GM18858 (cell line): ENCODE results near the gene FLT1.

ENCODE experiments used
- ATAC-seq: cut with Tn5 transposase; IDR thresholded peaks from one replicate; pipeline ENCODE4 v1.9.1; 2021; ENCODE audit not compliant: unreplicated experiment

The FLT1 gene, protein sequence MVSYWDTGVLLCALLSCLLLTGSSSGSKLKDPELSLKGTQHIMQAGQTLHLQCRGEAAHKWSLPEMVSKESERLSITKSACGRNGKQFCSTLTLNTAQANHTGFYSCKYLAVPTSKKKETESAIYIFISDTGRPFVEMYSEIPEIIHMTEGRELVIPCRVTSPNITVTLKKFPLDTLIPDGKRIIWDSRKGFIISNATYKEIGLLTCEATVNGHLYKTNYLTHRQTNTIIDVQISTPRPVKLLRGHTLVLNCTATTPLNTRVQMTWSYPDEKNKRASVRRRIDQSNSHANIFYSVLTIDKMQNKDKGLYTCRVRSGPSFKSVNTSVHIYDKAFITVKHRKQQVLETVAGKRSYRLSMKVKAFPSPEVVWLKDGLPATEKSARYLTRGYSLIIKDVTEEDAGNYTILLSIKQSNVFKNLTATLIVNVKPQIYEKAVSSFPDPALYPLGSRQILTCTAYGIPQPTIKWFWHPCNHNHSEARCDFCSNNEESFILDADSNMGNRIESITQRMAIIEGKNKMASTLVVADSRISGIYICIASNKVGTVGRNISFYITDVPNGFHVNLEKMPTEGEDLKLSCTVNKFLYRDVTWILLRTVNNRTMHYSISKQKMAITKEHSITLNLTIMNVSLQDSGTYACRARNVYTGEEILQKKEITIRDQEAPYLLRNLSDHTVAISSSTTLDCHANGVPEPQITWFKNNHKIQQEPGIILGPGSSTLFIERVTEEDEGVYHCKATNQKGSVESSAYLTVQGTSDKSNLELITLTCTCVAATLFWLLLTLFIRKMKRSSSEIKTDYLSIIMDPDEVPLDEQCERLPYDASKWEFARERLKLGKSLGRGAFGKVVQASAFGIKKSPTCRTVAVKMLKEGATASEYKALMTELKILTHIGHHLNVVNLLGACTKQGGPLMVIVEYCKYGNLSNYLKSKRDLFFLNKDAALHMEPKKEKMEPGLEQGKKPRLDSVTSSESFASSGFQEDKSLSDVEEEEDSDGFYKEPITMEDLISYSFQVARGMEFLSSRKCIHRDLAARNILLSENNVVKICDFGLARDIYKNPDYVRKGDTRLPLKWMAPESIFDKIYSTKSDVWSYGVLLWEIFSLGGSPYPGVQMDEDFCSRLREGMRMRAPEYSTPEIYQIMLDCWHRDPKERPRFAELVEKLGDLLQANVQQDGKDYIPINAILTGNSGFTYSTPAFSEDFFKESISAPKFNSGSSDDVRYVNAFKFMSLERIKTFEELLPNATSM (N-terminal part only)

DNA sequence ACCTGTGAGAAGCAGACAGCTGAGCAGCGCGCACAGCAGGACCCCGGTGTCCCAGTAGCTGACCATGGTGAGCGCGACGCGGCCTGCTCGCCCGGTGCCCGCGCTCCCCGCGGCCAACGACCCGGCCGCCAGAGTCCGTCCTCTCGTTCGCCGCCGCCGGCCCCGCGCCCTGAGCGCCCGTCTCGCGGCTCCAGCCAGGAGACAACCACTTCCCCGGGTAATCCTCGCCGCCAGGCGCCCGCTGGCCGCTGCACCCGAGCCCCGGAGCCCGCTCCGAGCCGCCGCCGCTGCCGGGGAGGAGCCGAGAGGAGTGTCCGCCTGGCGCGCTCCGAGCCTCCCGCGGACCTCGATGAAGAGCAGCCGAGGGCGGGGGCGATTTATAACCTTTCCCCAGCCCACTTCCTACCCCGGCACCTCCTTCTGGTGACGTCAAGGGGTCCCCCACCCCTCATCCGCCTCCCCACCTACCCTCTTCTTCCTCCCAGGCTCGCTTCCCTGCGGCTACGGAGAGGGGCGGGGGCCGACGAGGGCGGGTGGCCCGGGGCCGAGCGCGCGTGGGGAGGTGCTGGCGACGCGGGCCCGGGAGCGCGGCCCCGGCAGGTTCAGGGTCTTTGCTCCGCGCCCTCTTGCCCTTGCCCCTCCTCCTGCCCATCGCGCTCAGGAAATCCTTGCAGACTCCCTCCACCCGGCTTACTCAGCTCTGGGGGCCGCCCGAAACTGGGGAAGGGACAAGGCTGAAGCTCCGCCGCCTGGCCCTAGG lies at the start of gene FLT1:
Gene FLT1, minus strand, starts transcription at position 351 of the 760 bp plus-strand sequence. Its CDS starts 285 bp downstream, at position 66.
- no peak for ATAC-seq

DNA sequence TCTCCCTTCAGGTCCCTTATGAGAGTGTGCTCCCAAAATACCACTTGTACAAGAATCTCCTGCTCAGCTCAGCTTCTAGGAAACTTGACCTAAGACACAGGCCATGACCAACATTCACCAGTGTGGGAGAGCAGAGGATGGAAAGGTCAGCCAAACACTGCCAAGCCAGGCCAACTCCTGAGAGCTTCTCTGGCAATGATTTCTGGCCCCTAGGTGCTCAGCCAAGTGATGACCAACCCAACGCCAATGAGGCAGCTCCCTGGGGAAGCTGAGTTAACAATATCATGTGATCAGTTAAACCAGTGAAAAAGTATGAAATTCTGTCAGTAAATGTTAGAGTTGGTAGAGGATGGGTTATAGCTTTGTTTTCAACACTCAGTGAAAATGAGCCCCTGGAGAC lies 49.1 kb upstream of the FLT1 start:
- ATAC-seq = no peak

DNA sequence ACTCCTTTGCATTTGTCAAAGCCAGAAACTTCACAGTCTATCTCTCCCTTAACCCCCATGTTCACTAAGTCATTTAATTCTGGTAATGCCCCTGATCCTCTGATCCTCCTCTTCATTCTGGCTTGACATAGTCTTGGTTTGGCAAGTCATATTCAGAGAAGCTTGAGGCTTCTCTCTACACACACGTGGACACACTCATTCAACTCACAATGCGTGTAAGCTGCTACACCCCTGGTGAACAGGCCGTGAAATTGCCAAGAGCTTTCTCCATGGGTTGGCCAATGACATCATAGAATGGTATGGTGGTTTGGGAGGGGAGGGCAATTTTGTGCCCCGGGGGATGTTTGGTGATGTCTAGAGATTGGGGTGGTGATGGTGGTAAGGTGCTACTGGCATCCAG lies 47.9 kb upstream of the FLT1 start:
- no peak for ATAC-seq

DNA sequence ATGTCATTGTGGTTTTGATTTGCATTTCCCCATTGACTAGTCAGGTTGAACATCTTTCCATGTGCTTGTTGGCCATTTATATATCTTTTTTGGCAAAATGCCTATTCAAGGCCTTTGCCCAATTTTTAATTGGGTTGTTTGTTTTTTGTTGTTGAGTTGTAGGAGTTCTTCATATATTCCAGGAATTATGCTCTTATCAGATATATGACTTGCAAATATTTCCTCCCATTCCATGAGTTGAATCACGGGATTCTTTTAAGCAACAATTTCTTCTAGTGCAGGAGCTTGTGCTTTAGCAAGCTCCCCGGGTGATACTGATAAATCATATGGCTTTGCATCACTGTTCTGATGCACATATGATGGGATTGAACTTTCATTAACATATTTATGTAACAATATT lies 47.0 kb upstream of the FLT1 start:
- ATAC-seq = no peak

DNA sequence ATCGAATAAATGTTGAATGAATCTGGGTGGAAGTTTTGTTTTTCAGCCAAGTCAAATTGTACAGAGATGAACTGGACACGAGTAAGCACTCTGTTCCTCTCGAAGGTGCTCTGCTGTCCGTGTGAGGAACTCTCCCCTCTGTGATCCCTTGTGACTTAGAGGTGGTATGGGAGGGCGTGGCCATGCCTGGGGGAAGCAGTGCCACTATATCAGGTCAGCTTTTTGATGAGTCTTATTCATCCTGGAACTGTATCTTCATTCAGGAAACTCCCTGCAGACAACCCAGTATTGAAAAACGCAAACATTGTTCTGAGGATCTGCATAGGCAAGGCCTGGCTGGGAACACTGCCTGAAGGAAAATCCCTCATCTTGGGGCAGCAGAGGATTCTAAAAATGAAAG lies 45.7 kb upstream of the FLT1 start:
- no peak for ATAC-seq

DNA sequence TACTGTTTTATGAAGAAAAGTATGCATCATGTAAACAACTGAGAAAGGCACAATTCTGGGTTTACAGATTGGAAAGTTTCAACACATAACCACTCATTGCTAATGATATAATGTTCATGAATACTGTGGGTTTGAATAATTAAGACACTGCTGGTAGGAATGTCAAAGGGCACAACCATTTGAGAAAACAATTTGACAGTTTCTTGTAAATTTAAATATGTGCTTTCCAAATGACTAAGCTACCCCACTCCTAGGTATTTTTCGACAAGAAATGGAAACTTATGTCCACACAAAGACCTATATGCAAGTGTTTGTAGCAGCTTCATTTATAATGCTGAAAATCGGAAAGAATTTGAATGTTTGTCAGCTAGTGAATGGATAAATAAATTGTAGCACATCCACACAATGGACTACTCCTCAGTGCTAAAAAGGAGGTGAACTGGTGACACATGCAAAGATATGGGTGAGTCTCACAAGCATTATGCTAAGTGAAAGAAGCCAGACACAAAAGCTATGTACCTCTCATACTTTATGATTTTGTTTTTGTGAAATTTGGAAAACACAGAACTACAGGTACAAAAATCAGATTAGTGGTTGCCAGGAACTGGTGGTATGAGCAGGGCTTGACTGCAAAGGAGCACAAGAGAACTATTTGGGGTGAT lies 44.8 kb upstream of the FLT1 start:
- no peak for ATAC-seq

DNA sequence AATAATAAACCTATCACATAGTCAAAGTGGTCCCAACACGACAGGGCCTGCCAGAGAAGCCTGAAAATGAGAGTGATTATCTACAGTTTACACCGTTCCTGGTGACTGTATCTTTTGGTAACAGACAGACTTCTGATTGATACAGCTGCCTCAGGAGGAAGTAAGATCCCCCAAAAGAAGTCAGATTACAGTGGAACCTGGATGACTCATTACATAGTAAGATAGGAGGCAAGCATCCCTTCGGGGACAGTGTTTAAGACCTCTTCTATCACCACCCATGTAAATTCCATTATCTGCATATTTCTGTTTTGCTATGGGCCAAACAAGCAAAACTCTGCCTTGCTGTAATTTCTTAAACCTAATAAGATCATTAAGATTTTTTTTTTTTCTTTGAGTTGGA lies 44.0 kb upstream of the FLT1 start:
- no peak for ATAC-seq

DNA sequence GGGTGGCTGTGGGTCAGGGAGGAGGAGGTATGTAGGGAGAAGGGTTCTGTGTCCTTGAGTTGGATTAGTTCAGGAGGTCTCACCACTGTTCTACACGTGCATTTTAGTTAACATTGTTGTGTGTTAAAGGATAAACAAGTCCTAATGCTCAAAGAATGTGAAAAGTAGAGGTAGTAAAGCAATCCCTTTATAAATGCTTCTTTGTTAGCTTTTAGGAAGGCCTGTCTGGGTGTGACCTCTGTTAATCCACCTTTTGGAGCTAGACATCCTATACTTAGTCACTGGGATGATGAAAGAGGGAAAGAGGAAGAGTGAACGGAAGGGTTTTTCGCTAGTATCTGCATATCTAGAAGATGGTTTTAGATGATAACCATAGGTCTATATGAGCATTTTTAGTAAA lies 42.2 kb upstream of the FLT1 start:
- ATAC-seq = no peak

DNA sequence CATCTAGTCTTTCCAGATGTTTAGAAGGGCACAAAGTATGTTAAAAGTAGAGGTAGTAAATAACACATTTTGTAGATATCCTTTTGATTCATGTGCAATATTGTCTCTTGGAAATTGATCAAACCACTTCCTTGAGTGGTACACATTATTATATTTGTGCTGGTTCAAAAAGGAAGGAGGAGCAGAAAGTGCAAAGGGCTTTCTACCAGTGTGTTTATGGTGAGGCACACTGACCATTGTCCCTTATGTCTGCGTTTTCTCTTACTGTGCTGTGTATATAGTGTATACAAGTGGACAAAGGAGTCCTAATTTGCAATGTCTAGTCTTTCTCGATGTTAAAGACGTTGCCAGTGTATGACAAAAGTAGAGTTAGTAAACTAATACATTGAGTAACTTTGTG lies 41.4 kb upstream of the FLT1 start:
- ATAC-seq = no peak

DNA sequence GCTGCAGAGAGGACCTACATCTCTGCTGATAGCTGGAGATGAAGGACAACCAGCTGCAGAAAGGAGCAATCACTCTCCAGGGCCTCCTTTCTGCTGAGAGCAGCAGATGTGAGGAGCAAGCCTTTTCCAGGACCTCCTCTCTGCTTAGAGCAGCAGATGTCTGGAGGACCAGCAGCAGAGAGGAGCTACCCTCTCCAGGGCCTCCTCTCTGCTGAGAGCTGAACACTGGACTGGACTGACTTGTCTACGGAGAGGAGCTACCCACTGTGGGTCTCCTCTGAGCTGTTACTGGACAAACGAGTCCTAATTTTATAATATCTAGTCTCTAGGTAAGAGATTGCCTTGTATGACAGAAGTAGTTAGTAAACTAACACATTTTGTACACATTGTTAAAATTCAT lies 40.8 kb upstream of the FLT1 start:
- no peak for ATAC-seq

DNA sequence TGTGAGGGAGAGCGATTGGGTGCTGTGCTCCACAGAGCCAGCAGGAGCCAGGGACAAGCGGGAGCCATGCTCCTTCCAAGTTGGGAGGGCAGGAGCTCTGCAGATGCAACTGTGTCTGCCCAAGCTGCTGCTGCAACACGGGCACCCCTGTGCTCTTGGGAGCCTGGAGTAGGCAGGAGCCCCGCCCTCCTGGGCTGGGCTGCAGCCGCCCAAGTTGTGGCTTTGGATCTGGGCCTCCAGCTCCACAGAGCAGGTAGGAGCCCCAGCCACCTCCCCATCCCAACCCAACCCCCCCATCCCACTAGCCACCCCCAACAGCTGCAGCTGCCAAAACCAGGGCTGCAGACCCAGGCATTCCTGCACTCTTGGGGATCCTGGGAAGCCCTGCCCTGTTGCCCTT lies 39.9 kb upstream of the FLT1 start:
- no peak for ATAC-seq

DNA sequence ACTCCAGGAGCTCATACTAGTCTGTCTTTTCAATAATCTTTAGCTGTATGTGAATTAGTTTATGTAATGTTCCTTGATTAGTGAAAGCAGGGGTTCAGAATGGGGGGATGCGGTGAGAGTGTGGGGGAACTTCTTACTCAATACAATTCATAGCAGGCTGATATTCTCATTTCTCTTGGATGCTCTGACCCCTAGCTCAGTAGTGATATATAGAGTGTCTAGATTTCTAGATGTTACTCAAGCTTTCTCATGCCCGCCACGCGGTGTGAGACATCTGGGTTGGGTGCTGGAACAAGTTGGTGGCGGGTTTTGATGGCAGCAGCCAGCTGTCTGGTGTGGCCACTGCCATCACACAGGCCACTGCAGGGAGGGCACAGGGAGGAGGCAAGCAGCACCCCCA lies 39.3 kb upstream of the FLT1 start:
- no peak for ATAC-seq

DNA sequence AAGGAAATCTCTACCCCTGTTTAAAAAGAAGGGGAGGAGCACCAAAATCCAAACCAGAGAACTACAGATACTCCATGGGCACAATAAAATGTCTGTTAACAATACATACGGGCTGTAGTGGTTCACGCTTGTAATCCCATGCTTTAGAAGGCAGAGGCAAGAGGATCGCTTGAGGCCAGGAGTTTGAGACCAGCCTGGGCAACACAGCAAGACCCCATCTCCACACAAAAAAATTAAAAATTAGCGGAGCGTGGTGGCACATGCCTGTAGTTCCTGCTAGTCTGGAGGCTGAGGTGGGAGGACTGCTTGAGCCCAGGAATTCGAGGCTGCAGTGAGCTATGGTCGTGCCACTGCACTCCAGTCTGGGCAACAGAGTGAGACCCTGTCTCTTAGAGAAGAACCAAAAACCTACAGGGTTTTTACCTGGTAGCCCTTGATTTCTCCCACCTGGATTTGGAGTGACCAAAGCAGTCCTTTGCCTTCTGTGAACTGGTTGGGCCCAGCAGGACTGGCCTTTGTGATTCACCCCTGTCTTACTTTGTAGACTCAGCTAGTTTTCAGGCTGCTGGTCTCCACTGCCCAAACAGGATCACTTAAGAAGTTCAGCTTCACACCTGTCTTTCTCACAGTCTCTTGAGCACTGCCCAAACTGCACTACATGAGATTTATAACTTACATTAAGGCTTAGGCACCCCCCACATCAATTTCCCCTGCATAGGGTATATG lies 38.7 kb upstream of the FLT1 start:
- no peak for ATAC-seq

DNA sequence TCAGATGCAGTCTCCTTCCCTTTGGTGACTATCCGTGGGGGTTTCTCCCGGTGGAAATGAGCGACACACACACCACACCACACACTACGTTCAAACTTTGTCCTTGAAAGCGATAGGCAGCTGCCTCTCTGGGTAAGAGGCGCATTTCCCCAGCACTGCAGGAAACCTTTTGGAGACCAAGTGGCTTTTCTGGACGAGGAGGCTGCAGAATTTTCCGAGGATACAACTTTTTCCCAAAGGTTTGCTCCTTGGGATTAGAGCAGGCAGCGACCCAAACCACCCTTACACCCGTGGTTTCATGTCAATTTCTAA lies 38.2 kb upstream of the FLT1 start:
- no peak for ATAC-seq

DNA sequence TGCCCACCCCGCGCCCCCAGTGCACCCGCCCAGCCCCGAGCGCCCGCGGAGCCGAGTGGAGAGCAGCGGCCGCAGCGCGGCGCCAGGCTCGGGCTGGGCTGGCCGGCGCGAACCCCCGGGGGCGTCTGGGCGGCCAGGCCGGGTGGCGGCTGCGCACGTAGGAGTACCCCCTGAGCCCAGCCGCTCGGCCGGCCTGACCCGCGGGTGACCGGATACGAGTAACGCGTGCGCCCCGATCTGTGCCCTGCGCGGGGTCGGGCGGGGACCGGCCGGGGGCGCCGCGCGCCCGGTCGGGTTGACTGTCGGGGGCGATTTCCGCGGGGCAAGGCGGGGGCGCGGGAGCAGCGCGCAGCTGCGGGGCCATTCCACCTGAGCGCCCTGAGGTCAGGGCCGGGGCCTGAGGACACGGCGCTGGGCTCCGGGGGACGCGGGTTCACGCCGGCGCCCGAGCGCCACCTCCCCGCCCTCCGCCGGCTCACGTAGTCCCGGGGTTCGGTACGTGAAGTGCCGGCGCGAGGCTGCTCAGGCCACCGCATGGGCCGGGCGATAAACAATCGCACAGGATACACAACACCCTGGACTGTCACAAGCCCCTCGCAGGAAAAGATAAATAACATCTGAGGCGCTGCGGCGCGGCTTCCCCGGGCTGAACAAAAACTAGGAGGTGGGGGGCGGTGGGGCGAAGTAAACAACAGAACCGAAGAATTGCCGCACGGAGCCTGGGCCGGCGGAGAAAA lies 37.6 kb upstream of the FLT1 start:
- ATAC-seq = no peak

DNA sequence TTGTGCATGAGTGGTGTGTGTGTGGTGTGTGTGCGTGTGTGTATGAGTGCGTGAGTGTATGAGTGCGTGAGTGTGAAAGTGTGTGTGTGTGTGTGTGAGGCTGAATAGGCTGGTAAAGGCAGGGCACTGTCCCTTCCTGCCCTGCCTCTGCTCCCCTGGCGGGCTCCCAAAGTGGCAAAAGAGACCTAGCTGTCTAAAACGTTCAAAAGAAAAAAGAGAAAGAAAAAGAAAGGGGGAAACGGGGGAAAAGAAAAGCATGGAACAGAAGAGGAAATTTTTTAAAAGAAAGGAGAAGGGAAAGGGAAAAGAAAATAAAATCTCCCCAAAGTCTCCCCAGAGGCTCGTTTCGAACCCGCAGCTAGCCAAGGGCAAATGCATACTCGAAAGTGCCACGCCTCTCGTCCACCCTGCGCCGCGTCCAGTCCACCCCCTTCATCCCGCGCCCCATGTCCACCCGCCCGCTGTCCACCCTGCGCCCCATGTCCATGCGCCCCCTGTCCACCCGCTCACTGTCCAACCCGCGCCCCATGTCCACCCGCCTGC lies 37.0 kb upstream of the FLT1 start:
- ATAC-seq = no peak

DNA sequence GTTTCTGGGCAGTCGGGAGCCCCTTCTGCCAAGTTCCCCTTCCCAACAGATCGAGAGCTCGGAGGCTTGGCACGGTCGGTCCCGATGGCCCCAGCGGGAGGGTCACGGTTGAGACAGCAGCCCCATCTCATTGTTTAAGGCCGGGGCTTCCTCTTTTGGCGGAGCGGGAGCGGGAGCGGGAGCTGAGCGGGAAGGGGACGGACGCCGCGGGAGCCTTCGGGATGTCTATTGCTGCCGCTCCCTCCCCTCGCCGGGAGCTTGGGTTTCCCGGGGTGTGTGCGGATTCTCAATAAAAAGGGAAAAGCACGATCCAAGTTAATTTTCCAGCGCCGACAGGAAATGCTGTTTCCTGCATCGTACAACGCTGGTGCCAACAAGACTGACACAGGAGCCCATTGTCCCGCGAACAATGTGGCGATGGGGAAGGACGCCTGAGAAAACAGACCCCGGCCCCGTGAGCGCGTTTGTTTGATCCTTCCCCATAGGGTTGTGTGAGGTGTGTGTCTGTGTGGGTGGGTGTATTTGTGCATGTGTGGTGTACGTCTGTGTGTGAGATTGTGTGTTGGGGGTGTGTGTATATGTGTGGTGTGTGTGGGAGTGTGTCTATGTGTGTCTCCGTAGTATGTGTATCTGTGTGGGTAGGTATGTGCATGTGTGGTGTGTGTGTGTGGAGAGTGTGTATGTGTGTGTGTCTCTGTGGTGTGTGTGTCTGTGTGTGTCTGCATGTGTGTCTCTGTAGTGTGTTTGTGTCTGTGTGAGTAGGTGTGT lies 36.3 kb upstream of the FLT1 start:
- ATAC-seq = no peak

DNA sequence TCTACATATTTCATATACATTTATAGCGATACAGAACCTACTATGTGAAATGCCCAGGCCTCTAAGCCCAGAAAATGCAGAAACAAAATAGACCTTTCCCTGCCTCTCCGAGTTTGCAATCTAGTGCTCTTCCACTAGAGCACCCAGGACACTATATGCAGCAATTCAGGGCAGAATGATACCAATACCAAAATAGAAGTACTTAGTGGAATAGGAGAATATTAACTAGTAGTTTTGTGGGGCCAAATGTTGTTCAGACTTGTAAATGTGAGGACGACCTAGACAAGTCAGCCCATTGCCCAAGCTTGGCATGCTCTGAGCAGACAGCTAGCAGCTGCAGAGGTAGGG lies 35.8 kb upstream of the FLT1 start:
- ATAC-seq = no peak
